CD8-positive, alpha-beta memory T cell (primary cell): ENCODE measurements around the gene CCDC85C. TPM values are rescaled to one million over a fixed set of nuclear protein-coding genes. Genes with fewer than 3 reads are reported as not detected.
A peak's percentile ranks its signal among the peaks of the same experiment; 100 is the strongest.

Experiments used
- CTCF ChIA-PET: fragments of 350-600 bp; sonication (Branson Sonifier 250); formaldehyde crosslinking; loops from one replicate; lab custom pipeline; 2021; ENCODE audit warnings: antibody characterized with exemption; lab: Charles Lee
- POLR2A ChIA-PET: fragments of 350-600 bp; sonication (Branson Sonifier 250); formaldehyde crosslinking; loops from one replicate; lab custom pipeline; 2021; ENCODE audit warnings: antibody characterized with exemption; lab: Charles Lee
- DNase-seq, 5 donors: peaks; one replicate each; pipeline versions ENCODE4 v3.0.0 to v3.0.0-alpha.2; 2020 to 2022; ENCODE audit warnings: mixed read lengths in 1 of 5
- H3K27ac ChIP-seq: one replicate; pipeline ENCODE4 v1.7.0; 2013; ENCODE audit warnings: low read depth, mild to moderate bottlenecking, low read length, moderate library complexity
- H3K27me3 ChIP-seq: 2 replicates; pipeline ENCODE4 v1.7.0; 2013; ENCODE audit warnings: low read length, mild to moderate bottlenecking; ENCODE audit not compliant: insufficient read depth, poor library complexity, severe bottlenecking
- H3K36me3 ChIP-seq: 2 replicates; pipeline ENCODE4 v1.7.0; 2013; ENCODE audit warnings: mild to moderate bottlenecking, low read length, moderate library complexity; ENCODE audit not compliant: insufficient read depth
- H3K4me1 ChIP-seq: 2 replicates; pipeline ENCODE4 v1.7.0; 2013; ENCODE audit warnings: mild to moderate bottlenecking, low read length, moderate library complexity; ENCODE audit not compliant: insufficient read depth
- H3K4me3 ChIP-seq: 2 replicates; pipeline ENCODE4 v1.7.0; 2013; ENCODE audit warnings: mild to moderate bottlenecking, low read length
- H3K9me3 ChIP-seq: 2 replicates; pipeline ENCODE4 v1.7.0; 2013; ENCODE audit warnings: mild to moderate bottlenecking, low read length
- H3K27ac Mint-ChIP-seq, 8 donors: one replicate each; pipeline ENCODE4 v1.8.0; 2020 to 2021; ENCODE audit warnings: mixed read lengths in 8 of 8, mild to moderate bottlenecking in 6 of 8, inconsistent platforms in 3 of 8, moderate library complexity in 3 of 8
- H3K27me3 Mint-ChIP-seq, 2 donors: one replicate each; pipeline ENCODE4 v1.8.0; 2020 to 2021; ENCODE audit warnings: mixed read lengths in 2 of 2, mild to moderate bottlenecking in 1 of 2, moderate library complexity in 1 of 2
- H3K36me3 Mint-ChIP-seq, 3 donors: one replicate each; pipeline ENCODE4 v1.8.0; 2020 to 2021; ENCODE audit warnings: mixed read lengths in 3 of 3, inconsistent platforms in 1 of 3, mild to moderate bottlenecking in 1 of 3
- H3K4me1 Mint-ChIP-seq, 3 donors: one replicate each; pipeline ENCODE4 v1.8.0; 2020 to 2021; ENCODE audit warnings: mixed read lengths in 3 of 3, inconsistent platforms in 1 of 3, mild to moderate bottlenecking in 1 of 3
- H3K4me3 Mint-ChIP-seq, 7 donors: one replicate each; pipeline ENCODE4 v1.8.0; 2020 to 2021; ENCODE audit warnings: mixed read lengths in 7 of 7, mild to moderate bottlenecking in 6 of 7, moderate library complexity in 4 of 7, inconsistent platforms in 2 of 7
- H3K9me3 Mint-ChIP-seq, 5 donors: one replicate each; pipeline ENCODE4 v1.8.0; 2020 to 2022; ENCODE audit warnings: mixed read lengths in 5 of 5, mild to moderate bottlenecking in 3 of 5, moderate library complexity in 2 of 5, inconsistent platforms in 1 of 5
- polyA plus RNA-seq: library from polyadenylated mRNA; unstranded; fragments of 300-500 nt; fragmentation: Illumina TruSeq; gene quantifications from one replicate; pipeline ENCODE4 v1.2.3, GENCODE V29; 2021
- total RNA-seq, 2 experiments: library from RNA; stranded (reverse); gene quantifications; one replicate each; pipeline ENCODE4 v1.2.3, GENCODE V29; 2021

CCDC85C gene
- total and polyA plus RNA-seq, 3 experiments from 2014 or later: 1.2 to 5.3 (median 4.2) TPM

DNA sequence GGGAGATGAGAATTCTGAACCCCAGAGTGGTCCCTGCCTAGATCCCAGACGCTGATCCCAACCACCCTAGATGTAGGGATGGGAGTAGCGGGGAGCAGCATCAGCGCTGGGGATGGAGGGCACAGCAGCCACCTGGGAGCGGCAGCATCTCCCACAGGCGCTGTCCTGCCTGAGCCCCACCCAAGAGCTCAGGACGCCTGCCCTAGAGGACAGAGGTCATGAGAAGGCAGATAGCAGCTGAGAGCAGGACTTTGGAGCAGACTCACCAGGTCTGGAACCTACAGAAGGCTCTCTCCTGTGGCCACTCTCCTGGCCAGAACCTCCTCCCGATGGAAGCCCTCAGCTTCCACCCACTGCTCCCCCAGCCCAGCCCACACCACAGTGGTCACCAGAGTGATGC, 7.2 kb downstream of the CCDC85C start:
- H3K4me3 Mint-ChIP-seq: peak overlapping the region in 1 of 7 donors; percentile 48
- Histone ChIP-seq H3K4me3 (no peak overlapping the region), H3K27me3 (no peaks in the 10 kb centered on the region), H3K9me3 (no peaks in the 10 kb centered on the region), H3K36me3 (no peaks in the 10 kb centered on the region), H3K27ac (no peak overlapping the region), H3K4me1 (peaks cover 20% of the 10 kb centered on the region)
- POLR2A ChIA-PET: no interaction called here
- H3K27me3 Mint-ChIP-seq: peaks cover 0 to 3% of the 10 kb centered on the region in 2 donors
- peaks cover 0 to 1% (median 0%) of the 10 kb centered on the region in 3 donors for H3K36me3 Mint-ChIP-seq
- peaks cover 20 to 46% (median 25%) of the 10 kb centered on the region in 3 donors for H3K4me1 Mint-ChIP-seq
- CTCF ChIA-PET: interaction anchor here (1.3 kb wide), 1 partner anchor 11 kb away, joined by 3 read pairs; no protein-coding TSS in a partner anchor
- no peaks in the 10 kb centered on the region for H3K9me3 Mint-ChIP-seq
- DNase-seq: no peak
- peak overlapping the region in 1 of 8 donors; percentile 60 for H3K27ac Mint-ChIP-seq

DNA sequence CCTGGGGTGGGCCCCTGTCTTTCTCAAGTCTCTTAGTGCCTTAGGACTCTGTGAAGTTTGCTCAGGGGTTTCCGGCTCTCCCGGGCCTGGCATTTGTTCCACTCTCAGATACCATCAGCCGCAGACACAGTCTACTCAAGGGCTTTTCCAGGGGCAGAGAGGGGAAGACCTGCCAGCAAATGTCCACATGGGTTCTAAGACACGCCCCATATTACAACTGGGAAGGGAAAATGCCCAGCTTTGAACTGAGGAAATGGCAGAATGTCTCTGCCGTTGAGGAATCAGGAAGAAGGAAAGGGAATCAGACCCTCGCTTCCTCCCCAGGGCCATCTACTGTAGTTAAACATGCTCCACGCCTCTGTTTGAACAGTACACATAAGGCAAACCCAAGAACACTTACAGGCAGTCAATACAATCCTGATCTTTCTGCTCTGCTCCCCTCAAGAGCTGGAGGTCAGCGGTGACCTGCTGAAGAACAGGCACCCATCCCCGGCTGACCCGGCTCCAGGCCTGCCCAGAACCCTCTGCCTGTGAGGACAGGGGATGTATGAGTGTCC, 7.9 kb downstream of the CCDC85C start:
- H3K4me1 ChIP-seq: peaks cover 14% of the 10 kb centered on the region
- peaks cover 0 to 1% (median 0%) of the 10 kb centered on the region in 3 donors for H3K36me3 Mint-ChIP-seq
- ChIA-PET CTCF (no interaction called here), POLR2A (interaction anchor here (2.7 kb wide), 1 partner anchor 8 kb away, joined by 25 read pairs; the partner anchor contains the start of gene CCDC85C)
- H3K4me3 ChIP-seq: no peak overlapping the region
- H3K9me3 ChIP-seq: no peaks in the 10 kb centered on the region
- H3K4me1 Mint-ChIP-seq: peaks cover 13 to 39% (median 20%) of the 10 kb centered on the region in 3 donors
- peaks cover 0 to 3% of the 10 kb centered on the region in 2 donors for H3K27me3 Mint-ChIP-seq
- peak overlapping the region in 3 of 7 donors; percentile 27 to 48 (median 41) for H3K4me3 Mint-ChIP-seq
- no peaks in the 10 kb centered on the region for H3K9me3 Mint-ChIP-seq
- H3K27ac ChIP-seq: no peak overlapping the region
- H3K27ac Mint-ChIP-seq: peak overlapping the region in 6 of 8 donors; percentile 32 to 92 (median 72)
- H3K27me3 ChIP-seq: no peaks in the 10 kb centered on the region
- no peaks in the 10 kb centered on the region for H3K36me3 ChIP-seq
- DNase-seq: no peak

DNA sequence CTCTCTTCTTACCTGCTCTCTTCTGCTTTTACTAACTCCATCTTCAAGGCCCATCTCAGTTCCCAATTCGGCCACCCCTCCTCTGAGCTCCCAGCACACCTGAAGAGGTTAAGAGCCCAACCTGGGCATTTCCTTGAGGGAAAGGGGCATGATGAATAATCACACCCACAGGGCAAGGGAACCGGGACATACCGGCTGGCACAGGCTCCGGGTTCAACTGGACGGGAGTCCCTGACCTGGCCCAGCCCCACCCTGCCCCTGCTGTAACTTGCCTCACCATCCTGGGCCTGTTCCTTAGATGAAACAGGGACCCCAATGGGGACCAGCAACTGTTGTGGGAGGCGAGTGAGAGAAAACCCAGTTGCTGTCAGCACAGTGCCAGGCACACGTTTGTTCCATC, 8.5 kb downstream of the CCDC85C start:
- Histone ChIP-seq H3K9me3 (no peaks in the 10 kb centered on the region), H3K27me3 (no peaks in the 10 kb centered on the region), H3K36me3 (no peaks in the 10 kb centered on the region), H3K27ac (no peak overlapping the region), H3K4me1 (peaks cover 14% of the 10 kb centered on the region), H3K4me3 (no peak overlapping the region)
- H3K4me1 Mint-ChIP-seq: peaks cover 12 to 34% (median 16%) of the 10 kb centered on the region in 3 donors
- H3K36me3 Mint-ChIP-seq: peaks cover 0 to 1% (median 0%) of the 10 kb centered on the region in 3 donors
- CTCF ChIA-PET: interaction anchor here (1.1 to 1.6 kb wide), 3 partner anchors 8 to 88 kb away, joined by 3 to 4 read pairs (median 4); partner anchors contain the start of genes CCDC85C and CYP46A1
- peaks cover 0 to 3% of the 10 kb centered on the region in 2 donors for H3K27me3 Mint-ChIP-seq
- POLR2A ChIA-PET: interaction anchor here (2.7 kb wide), 1 partner anchor 9 kb away, joined by 25 read pairs; the partner anchor contains the start of gene CCDC85C
- no peak for DNase-seq
- peak overlapping the region; percentile 48 to 98 (median 95) for H3K27ac Mint-ChIP-seq
- H3K4me3 Mint-ChIP-seq: peak overlapping the region; percentile 74 to 93 (median 85)
- H3K9me3 Mint-ChIP-seq: no peaks in the 10 kb centered on the region

DNA sequence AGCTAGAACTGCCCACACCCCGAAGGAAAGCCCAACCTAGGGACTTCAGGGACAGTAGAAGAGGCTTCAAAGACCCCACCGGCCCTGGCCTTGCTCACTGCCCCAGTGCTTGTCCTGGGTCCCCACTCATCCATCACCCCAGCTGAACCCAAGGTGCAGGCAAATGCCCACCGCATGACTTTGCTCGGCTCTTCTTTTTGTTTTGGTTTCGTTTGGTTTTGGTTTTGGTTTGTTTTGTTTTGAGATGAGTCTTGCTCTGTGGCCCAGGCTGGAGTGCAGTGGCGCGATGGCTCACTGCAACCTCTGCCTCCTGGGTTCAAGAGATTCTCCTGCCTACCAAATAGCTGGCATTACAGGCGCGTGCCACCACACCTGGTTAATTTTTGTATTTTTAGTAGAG, 9.0 kb downstream of the CCDC85C start:
- ChIA-PET CTCF (interaction anchor here (1.1 to 1.6 kb wide), 4 partner anchors 8 to 89 kb away, joined by 3 to 4 read pairs (median 4); partner anchors contain the start of genes CCDC85C and CYP46A1), POLR2A (interaction anchor here (1.3 to 2.7 kb wide), 2 partner anchors 9 to 114 kb away, joined by 5 to 25 read pairs; partner anchors contain the start of genes CCDC85C, CCNK and SETD3)
- H3K36me3 Mint-ChIP-seq: peaks cover 0 to 1% (median 0%) of the 10 kb centered on the region in 3 donors
- peaks cover 14% of the 10 kb centered on the region for H3K4me1 ChIP-seq
- DNase-seq: peak in 1 of 5 donors; percentile 29
- no peaks in the 10 kb centered on the region for H3K36me3 ChIP-seq
- peak overlapping the region; percentile 47 for H3K4me3 ChIP-seq
- peak overlapping the region; percentile 48 to 98 (median 95) for H3K27ac Mint-ChIP-seq
- H3K27me3 Mint-ChIP-seq: peaks cover 0 to 3% of the 10 kb centered on the region in 2 donors
- H3K27ac ChIP-seq: no peak overlapping the region
- no peaks in the 10 kb centered on the region for H3K9me3 ChIP-seq
- H3K4me1 Mint-ChIP-seq: peaks cover 12 to 31% (median 15%) of the 10 kb centered on the region in 3 donors
- peak overlapping the region; percentile 74 to 93 (median 85) for H3K4me3 Mint-ChIP-seq
- H3K9me3 Mint-ChIP-seq: no peaks in the 10 kb centered on the region
- no peaks in the 10 kb centered on the region for H3K27me3 ChIP-seq

DNA sequence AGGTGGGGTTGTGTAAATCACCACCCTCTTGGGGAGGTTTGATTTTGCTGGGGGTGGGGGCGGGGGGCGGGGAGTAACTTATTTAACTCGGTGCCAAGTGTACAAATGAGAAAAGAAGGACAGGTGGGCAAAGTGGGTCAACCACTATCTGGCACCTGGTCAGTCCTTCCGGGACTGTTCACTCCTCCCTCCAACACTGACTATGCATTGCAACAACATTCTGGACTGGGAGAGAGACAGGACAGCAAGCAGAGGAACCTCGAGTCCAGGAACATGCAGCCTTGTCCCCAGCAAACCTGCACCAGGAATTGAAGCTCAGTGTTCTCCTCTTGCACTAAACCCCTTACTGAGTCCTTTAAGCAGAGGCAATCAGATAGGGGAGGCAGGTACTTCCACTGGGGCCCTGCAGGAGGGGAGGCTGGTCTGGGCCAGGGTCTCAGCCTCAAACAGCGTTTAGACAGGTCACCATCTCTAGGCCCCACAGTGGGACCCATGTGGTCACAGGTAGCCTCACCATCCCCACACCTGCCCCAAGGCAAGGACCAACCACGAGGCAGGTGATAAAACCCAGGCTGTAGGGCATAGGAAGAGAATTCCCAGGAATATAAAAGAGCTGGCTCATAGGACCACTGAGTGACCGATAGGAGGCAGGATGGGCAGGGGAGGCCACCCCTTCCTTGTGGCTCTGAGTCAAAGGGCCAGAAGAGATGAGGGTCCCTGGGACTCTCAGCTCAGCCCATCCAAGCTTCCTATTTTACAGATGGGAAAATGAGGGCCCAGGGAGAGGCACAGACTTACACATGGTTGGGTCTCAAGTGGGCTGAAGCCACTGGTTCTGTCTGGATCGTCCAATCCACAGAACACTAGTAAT, 9.8 kb downstream of the CCDC85C start:
- Histone ChIP-seq H3K36me3 (no peaks in the 10 kb centered on the region), H3K4me3 (peak overlapping the region; percentile 47), H3K27ac (no peak overlapping the region), H3K27me3 (no peaks in the 10 kb centered on the region), H3K9me3 (no peaks in the 10 kb centered on the region), H3K4me1 (peaks cover 14% of the 10 kb centered on the region)
- no peak for DNase-seq
- Mint-ChIP-seq H3K27me3 (peaks cover 0 to 3% of the 10 kb centered on the region in 2 donors), H3K4me3 (peak overlapping the region; percentile 74 to 93 (median 85)), H3K27ac (peak overlapping the region in 7 of 8 donors; percentile 48 to 98 (median 94)), H3K4me1 (peaks cover 12 to 38% (median 15%) of the 10 kb centered on the region in 3 donors), H3K36me3 (peaks cover 0 to 1% (median 0%) of the 10 kb centered on the region in 3 donors), H3K9me3 (no peaks in the 10 kb centered on the region)
- POLR2A ChIA-PET: interaction anchor here (1.3 to 2.7 kb wide), 2 partner anchors 10 to 113 kb away, joined by 5 to 25 read pairs; partner anchors contain the start of genes CCDC85C, CCNK and SETD3
- CTCF ChIA-PET: interaction anchor here (0.8 to 1.6 kb wide), 5 partner anchors 9 to 90 kb away, joined by 3 to 4 read pairs (median 4); partner anchors contain the start of genes CCDC85C and CYP46A1

DNA sequence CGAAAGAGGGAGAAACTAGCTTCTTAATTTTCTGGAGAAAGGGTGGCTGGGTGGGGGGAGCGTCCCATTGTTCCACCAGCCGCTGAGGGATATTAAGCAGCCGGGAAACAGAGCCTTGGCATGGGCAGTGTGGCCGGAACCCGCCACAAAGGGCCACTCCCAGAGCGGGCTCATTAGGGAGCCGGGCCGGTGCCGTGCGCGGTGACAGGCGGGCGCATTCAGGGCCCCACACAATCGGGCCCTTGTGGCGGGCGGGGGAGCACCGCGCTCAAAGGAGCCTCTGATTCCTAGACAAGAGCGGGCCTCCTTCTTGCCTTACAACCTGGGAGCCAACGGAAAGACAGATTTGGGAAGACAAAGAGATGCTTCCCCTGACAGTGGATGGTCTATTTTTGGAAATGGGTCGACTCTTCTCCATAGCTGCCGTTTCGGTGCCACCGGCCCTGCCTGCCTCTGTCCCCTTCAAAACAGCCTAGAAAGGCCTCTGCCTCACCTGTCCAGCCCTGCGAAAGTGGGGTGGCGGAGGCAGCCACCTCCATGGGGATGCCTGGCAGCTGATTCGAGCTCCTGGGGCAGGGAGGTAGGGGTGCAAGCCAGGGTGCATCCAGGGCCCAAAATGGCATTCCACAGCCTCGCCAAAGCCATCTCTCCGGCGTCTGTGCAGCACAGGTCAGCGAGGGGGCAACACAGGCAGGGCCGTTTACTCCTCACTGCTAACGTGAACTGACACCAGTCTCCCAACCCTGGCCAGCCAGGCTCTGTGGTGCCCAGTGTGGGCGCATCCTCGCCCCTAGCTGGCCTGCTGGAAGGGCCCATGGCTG, 10.9 kb downstream of the CCDC85C start:
- Histone ChIP-seq H3K9me3 (no peaks in the 10 kb centered on the region), H3K27me3 (no peaks in the 10 kb centered on the region)
- CTCF ChIA-PET: no interaction called here

DNA sequence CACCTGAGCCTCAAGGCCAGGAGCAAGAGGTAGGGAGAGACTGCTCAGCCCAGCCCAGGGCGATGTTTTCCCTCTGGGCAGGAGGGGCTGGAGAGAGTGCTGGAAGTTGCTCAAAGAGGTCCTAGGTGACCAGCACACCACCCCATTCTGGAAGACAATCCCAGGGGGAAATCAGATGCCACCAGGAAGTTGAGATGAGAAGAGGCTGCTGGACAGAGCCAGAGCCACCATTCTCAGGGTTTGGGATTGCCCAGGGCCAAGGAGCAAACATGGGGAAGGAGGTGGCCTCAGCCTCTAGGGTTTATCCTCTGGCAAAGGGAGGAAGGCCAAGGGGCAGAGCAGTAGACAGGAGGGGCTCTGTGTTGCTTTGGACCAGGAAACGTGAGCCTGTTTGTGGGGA, 11.6 kb downstream of the CCDC85C start:
- Mint-ChIP-seq H3K4me1 (peaks cover 12 to 43% (median 19%) of the 10 kb centered on the region in 3 donors), H3K36me3 (peaks cover 0 to 1% (median 0%) of the 10 kb centered on the region in 3 donors), H3K9me3 (no peaks in the 10 kb centered on the region), H3K27me3 (peaks cover 0 to 3% of the 10 kb centered on the region in 2 donors), H3K27ac (peak overlapping the region in 2 of 8 donors; percentile 29 to 43), H3K4me3 (no peak overlapping the region)
- peaks cover 14% of the 10 kb centered on the region for H3K4me1 ChIP-seq
- H3K4me3 ChIP-seq: no peak overlapping the region
- ChIA-PET POLR2A (no interaction called here), CTCF (no interaction called here)
- no peak for DNase-seq
- no peaks in the 10 kb centered on the region for H3K36me3 ChIP-seq
- H3K9me3 ChIP-seq: no peaks in the 10 kb centered on the region
- H3K27ac ChIP-seq: no peak overlapping the region
- H3K27me3 ChIP-seq: no peaks in the 10 kb centered on the region

More for the DNA sequence above, 10.9 kb downstream of the CCDC85C start:
- POLR2A ChIA-PET: interaction anchor here (2.7 kb wide), 1 partner anchor 11 kb away, joined by 25 read pairs; the partner anchor contains the start of gene CCDC85C
- no peak overlapping the region for H3K4me3 Mint-ChIP-seq
- peaks cover 0 to 3% of the 10 kb centered on the region in 2 donors for H3K27me3 Mint-ChIP-seq
- no peak overlapping the region for H3K4me3 ChIP-seq
- H3K9me3 Mint-ChIP-seq: no peaks in the 10 kb centered on the region
- peaks cover 0 to 1% (median 0%) of the 10 kb centered on the region in 3 donors for H3K36me3 Mint-ChIP-seq
- no peak overlapping the region for H3K27ac Mint-ChIP-seq
- no peak for DNase-seq
- H3K27ac ChIP-seq: no peak overlapping the region
- H3K36me3 ChIP-seq: no peaks in the 10 kb centered on the region
- peaks cover 12 to 43% (median 19%) of the 10 kb centered on the region in 3 donors for H3K4me1 Mint-ChIP-seq
- H3K4me1 ChIP-seq: peaks cover 14% of the 10 kb centered on the region
